K562 (cell line): ENCODE results near the gene FFAR1. TPM values are rescaled to one million over a fixed set of nuclear protein-coding genes. Genes with fewer than 3 reads are reported as not detected.

Experiments used
- CHD1 ChIP-seq: fragments of 200-600 bp; sonication (generic); IDR thresholded peaks from one replicate; pipeline ENCODE4 v1.6.1; 2012; ENCODE audit warnings: mild to moderate bottlenecking, moderate library complexity, low read length, inconsistent platforms
- CLOCK ChIP-seq: fragments of 250-450 bp; sonication (Bioruptor Pico); IDR thresholded peaks from 2 replicates; pipeline ENCODE4 v1.4.0; 2020; ENCODE audit warnings: mild to moderate bottlenecking, moderate library complexity, borderline replicate concordance
- ESRRA ChIP-seq: fragments of 450-650 bp; IDR thresholded peaks from 2 replicates; pipeline ENCODE4 v1.6.1; 2014; ENCODE audit warnings: low read depth, mild to moderate bottlenecking, moderate library complexity, borderline replicate concordance
- HINFP ChIP-seq: fragments of 450-650 bp; conservative IDR thresholded peaks from 2 replicates; pipeline ENCODE4 v1.6.1; 2016; ENCODE audit warnings: missing genetic modification characterization, low read depth, mild to moderate bottlenecking, control low read depth, missing compliant biosample characterization
- HMGXB4 ChIP-seq: sonication (generic); formaldehyde crosslinking; IDR thresholded peaks from 2 replicates; pipeline ENCODE4 v1.8.1; 2023; ENCODE audit warnings: mild to moderate bottlenecking, missing genetic modification reagents
- HNRNPUL1 ChIP-seq: fragments of 200-400 bp; formaldehyde crosslinking; IDR thresholded peaks from 2 replicates; pipeline ENCODE4 v1.6.1; 2017; ENCODE audit warnings: low read length
- IRF9 ChIP-seq: fragments of 450-650 bp; IDR thresholded peaks from 2 replicates; pipeline ENCODE4 v1.6.1; 2016; ENCODE audit warnings: missing biosample characterization, missing genetic modification characterization
- MCM3 ChIP-seq: fragments of 450-650 bp; IDR thresholded peaks from 2 replicates; pipeline ENCODE4 v1.6.1; 2016
- MXD1 ChIP-seq: fragments of 250-450 bp; sonication (Bioruptor Pico); IDR thresholded peaks from 2 replicates; pipeline ENCODE4 v1.8.0; 2021; ENCODE audit warnings: borderline replicate concordance, mild to moderate bottlenecking, moderate library complexity; ENCODE audit not compliant: poor library complexity, severe bottlenecking
- SIN3B ChIP-seq: fragments of 450-650 bp; IDR thresholded peaks from 2 replicates; pipeline ENCODE4 v1.6.1; 2017; ENCODE audit warnings: low read depth, mild to moderate bottlenecking, moderate library complexity
- SRF ChIP-seq, 2 experiments: fragments of 250-450, 450-650 bp in 1 of 2; sonication (Bioruptor Pico) in 1 of 2; sonication (generic) in 1 of 2; formaldehyde crosslinking; IDR thresholded peaks; 2 replicates each; pipeline versions ENCODE4 v1.5.0 to v1.5.1; 2020 to 2022; ENCODE audit warnings: mild to moderate bottlenecking in 1 of 2, missing genetic modification reagents in 1 of 2
- THRA ChIP-seq: fragments of 450-650 bp; IDR thresholded peaks from 2 replicates; pipeline ENCODE4 v1.6.1; 2017; ENCODE audit warnings: mild to moderate bottlenecking, moderate library complexity
- TSHZ1 ChIP-seq: fragments of 250-450 bp; sonication (Bioruptor Pico); IDR thresholded peaks from 2 replicates; pipeline ENCODE4 v1.4.0; 2020; ENCODE audit warnings: mild to moderate bottlenecking, moderate library complexity
- U2AF2 ChIP-seq: fragments of 200-400 bp; formaldehyde crosslinking; optimal IDR thresholded peaks from 2 replicates; pipeline ENCODE3; 2017; ENCODE audit warnings: low read depth, mild to moderate bottlenecking, low read length
- ZNF217 ChIP-seq: sonication (generic); formaldehyde crosslinking; IDR thresholded peaks from 2 replicates; pipeline ENCODE4 v1.8.0; 2022; ENCODE audit warnings: mild to moderate bottlenecking, missing genetic modification reagents
- polyA plus RNA-seq, 8 experiments: library from polyadenylated mRNA; depleted of rRNA in 4 of 8; stranded (reverse) in 5 of 8; unstranded in 3 of 8; fragments of >200 nt; fragmentation: Nextera tagmentation in 2 of 8; fragmentation: Illumina TruSeq in 1 of 8; extraction: Ambion mirVana in 2 of 8; extraction: Trizol in 1 of 8; gene quantifications; 2 replicates each; pipeline versions ENCODE4 v1.2.1 to v1.2.3, GENCODE V29; 2011 to 2014; ENCODE audit warnings: inconsistent platforms in 1 of 8, missing spikeins in 1 of 8
- total RNA-seq, 7 experiments: library from RNA; depleted of rRNA in 6 of 7; stranded (reverse); fragments of >200 nt in 6 of 7; fragmentation: Illumina TruSeq in 2 of 7; extraction: Trizol in 2 of 7; gene quantifications; 2 replicates each; pipeline versions ENCODE4 v1.2.1 to v1.2.3, GENCODE V29; 2011 to 2021; ENCODE audit warnings: low replicate concordance in 1 of 7

Gene FFAR1
- total and polyA plus RNA-seq, 9 of the 15 experiments (the other 6 are each of a cell fraction or from before 2014, with no cell fraction given), result not detected

GRCh38 chr19:35305181-35305580 lies 42.5 kb upstream of the FFAR1 start (continued):
- 0 out of 2 replicates have a peak, but pooled peaks have one; percentile 56 for TF ChIP-seq HMGXB4 (CRISPR knock-in tag)
- TF ChIP-seq TSHZ1 (CRISPR knock-in tag), result no peak
- TF ChIP-seq THRA, result no peak
- no peak for TF ChIP-seq CHD1
- no peak for TF ChIP-seq MXD1 (CRISPR knock-in tag)
- no peak for TF ChIP-seq HNRNPUL1
- no peak for TF ChIP-seq IRF9
- no peak for TF ChIP-seq SRF (CRISPR knock-in tag; IDR thresholded peaks at IDR 0.05)
- TF ChIP-seq ESRRA, result no peak
- TF ChIP-seq MCM3, result no peak
- TF ChIP-seq SIN3B, result no peak
- no peak for TF ChIP-seq U2AF2
- TF ChIP-seq ZNF217, result no peak
- no peak for TF ChIP-seq CLOCK (CRISPR knock-in tag)
- no peak; the same call in 1 of the 2 replicates for TF ChIP-seq HINFP (tag)
